ENCODE data around the gene EFEMP2.

Gene EFEMP2

DNA sequence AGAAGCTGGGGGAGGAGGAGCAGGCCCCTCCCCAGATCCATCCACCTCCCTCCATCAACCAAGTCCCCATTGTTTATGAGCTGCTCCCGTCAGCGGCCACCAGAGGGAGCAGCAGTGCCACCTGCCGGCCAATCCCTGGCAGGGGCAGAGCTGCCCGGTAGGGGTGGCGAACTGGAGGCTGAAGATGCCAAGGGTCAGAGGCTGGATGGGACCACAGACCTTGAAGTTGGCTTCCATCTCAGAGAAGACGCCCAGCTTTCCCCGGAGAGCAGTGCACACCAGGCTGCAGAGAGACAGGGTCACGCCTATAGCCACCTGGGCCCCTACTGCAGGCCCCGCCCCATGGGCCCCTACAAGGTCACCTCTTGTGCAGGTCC, 12.1 kb upstream of the EFEMP2 start:
- peak; percentile 86 for DNase-seq

DNA sequence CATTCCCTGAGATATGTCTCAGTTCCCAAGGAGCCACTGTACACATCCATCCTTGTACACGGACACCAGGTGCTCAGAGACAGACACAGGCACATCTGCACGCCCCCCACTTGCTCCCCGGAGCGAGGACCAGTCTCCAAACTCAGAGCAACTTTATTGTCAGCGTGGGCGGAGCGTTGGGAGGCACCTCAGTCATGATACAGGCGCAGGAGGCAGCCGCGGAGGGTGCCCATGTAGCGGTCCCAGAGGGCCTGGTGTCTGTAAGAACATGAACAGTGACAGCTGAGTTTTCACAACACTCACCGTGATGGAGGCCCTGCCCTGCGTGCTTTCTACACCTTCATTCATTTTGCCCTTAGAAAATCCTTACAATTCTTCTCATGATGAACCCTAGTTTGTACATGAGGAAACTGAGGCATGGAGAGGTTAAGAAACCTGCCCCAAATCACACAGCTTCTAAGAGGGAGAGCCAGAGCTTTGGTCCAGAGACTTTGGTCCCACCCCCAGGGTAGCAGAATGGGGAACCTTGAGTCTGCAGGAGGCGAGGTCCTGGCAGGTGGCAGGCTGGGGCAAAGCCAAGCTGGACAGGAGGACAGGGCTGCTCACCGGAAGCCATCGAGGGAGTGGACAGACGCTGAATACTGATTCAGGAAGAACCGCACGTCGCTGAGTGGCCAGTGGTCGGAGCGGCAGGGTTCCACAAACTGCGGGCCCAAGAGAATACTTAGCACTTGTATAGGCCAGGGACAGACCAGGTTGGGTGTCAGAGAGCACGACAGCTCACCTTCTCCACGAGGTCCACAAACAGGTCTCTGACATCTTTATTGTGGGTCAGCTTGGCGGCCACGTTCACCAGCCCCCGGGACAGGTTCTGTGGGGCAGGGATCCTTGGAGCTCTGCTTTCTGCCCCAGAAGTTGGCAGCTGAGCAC, 11.5 kb upstream of the EFEMP2 start:
- no peak for DNase-seq

DNA sequence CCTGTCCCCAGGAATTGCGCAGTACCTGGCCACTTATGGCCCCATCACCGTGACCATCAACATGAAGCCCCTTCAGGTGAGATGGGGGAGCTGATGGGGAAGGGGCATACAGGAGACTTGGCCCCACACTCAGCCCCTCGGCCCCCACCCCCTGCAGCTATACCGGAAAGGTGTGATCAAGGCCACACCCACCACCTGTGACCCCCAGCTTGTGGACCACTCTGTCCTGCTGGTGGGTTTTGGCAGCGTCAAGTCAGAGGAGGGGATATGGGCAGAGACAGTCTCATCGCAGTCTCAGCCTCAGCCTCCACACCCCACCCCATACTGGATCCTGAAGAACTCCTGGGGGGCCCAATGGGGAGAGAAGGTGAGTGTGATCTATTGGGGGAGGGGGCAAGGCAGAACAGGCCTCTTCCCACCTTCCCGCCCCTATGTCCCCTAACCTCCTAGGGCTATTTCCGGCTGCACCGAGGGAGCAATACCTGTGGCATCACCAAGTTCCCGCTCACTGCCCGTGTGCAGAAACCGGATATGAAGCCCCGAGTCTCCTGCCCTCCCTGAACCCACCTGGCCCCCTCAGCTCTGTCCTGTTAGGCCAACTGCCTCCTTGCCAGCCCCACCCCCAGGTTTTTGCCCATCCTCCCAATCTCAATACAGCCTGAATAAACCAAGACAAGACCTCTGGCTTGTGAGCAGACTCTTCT, 10.6 kb upstream of the EFEMP2 start:
- DNase-seq: no peak

DNA sequence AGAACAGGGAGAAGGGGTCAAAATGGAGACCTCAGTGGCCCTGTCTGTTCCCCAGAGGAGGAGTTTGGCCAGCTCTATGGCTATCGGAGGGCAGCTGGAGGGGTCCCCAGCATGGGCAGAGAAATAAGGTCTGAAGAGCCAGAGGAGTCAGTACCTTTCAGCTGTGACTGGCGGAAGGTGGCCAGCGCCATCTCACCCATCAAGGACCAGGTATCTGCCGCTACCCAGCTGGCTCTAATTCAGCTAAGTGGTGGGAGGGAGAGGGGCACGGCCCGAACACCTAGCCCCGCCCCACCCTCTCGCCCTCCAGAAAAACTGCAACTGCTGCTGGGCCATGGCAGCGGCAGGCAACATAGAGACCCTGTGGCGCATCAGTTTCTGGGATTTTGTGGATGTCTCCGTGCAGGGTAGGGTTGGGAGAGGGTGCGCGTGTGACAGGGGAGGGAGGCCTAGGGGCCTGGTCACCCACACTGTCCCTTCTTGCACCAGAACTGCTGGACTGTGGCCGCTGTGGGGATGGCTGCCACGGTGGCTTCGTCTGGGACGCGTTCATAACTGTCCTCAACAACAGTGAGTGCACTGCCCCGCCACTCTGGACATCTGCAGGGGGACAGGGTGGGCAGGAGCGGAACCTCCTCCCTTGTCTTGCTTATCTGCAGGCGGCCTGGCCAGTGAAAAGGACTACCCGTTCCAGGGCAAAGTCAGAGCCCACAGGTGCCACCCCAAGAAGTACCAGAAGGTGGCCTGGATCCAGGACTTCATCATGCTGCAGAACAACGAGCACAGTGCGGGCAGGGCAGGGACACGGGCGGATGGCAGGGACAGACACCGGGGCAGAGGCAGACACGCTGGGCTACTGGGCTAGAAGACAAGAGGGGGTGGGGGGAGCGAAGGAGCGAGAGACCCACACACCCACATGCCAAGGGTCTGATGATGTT, 9.8 kb upstream of the EFEMP2 start:
- no peak for DNase-seq

DNA sequence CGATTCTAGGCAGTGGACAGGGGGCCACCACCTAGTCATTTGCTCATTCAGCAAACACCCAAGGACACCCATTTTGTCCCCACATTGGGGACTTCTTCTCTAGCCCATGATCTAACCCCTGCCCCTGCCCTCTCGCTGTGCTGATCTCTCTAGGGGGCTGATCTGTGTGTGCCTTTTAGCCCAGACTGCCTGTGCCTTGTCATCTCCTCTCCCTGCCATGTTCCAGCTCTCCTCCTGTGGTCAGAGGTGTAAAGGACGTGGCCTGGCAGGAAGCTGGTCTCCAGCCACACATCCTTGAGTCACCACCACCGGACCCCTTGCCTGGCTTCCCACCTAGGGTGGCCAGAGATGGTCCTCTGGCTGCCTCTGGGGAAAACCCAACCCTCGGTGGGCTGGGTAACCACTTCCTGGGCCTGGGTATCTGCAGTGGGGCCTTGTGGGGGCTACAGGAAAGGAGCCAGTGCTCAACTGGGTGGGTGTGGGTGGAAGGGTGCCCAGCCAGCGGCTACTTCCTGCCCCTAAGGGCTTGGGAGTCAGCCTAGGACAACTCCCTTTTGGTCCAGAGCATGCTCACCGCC, 8.3 kb upstream of the EFEMP2 start:
- DNase-seq: no peak

DNA sequence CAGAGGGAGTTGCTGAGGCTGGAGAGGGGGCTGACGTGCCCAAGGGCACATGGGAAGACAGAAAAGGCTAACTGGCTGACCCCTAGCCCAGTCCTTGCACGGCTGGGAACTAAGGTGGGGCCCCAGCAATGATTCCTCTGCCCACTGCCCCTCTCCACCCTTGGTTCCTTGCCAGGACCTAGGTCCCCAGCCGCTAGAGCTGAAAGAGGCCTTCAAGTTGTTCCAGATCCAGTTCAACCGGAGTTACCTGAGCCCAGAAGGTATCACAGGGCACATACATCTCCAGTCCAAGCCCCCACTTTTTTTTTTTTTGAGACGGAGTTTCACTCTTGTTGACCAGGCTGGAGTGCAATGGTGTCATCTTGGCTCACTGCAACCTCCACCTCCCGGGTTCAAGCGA, 7.4 kb upstream of the EFEMP2 start:
- no peak for DNase-seq

DNA sequence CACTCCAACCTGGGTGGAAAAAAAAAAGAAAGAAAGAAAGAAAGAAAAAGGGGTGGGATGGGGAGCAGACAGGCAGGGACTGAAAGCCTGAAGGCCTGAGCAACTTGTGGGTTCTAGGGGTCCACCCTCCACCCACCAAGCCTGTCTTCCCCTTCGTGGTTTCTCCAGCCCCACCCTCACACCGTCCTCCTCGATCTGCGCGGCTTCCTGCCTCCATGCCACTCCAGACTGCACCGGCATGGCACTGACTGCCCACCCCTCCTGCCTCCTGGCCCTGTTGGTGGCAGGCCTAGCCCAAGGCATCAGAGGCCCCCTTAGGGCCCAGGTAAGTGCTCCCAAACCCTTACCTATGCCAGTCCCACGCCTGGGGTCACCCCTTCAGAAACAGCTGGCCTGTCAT, 7.0 kb upstream of the EFEMP2 start, which contains the start of gene CTSW:
Gene CTSW, plus strand, starts transcription at position 221 of the 400 bp plus-strand sequence. Its CDS starts 18 bp downstream, at position 239.
- DNase-seq: no peak

DNA sequence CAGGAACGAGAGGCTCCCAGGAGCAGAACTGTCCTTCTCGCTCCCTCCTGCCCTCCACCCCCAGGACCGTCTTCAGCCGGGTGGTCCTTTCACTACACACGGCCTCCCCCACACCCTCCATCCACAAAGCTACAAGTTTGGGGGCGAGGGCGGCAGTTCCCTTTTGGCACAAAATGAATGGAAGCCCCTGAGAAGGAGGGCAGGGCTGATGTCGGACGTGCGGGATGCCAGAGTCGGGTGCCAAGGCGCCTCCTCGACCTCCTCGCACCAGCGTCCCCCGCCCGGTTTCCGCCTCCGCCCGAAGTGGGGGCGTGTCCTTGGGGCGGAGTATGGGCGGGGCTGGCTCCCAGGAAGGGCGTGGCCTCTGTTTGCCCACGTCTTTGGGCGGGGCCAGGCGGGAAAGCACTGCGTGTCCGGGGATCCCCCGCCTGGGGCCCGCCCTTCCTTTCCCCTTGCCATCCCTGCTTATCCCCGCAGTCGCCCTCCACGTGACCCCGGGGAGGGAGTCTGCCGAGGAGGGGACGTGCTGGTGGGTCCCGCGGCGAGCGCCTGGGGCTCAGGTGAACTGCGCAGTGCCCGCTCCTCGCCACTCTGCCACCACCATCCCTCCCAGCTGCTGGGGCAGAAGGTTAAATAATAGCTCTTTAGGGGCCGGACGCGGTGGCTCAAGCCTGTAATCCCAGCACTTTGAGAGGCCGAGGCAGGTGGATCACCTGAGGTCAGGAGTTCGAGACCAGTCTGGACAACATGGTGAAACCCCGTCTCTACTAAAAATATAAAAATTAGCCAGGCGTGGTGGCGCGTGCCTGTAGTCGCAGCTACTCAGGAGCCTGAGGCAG, 937 bp upstream of the EFEMP2 start:
- DNase-seq: peak; percentile 98

DNA sequence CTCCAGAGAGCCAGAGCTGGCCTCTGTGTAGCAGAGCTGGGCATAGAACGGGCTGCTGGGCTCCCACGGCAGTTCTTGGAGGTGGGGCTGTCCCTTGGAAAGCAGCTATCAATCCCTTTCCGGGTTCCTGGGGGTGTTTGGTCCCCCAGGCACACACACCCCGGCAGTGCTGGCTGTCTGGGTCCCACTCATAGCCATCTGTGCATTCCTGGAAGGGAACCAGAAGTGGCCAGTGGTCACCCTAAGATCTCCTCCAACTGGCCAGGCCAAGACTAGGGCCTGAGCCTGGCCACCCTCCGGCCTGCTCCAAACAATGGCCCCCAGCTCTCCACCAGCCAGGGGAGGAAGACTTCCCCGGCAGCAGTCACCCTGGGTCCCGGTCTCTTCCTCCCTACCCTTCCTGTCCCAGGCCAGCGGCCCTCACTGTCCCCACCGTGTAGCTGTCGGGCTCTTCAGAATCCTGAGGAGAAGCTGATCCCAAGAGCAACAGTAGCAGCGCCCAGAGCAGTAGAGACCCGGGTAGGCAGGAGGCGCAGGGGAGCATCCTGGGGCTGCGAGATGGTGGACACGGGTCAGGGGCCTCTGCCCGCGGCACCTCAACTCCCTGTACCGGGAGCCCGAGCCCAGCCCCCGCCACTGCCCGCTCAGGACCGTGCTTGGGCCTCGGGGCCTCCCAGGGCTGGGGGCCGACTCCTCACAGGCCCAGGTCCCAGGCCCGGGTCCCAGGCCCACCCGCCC, 620 bp downstream of the EFEMP2 start:
- no peak for DNase-seq

DNA sequence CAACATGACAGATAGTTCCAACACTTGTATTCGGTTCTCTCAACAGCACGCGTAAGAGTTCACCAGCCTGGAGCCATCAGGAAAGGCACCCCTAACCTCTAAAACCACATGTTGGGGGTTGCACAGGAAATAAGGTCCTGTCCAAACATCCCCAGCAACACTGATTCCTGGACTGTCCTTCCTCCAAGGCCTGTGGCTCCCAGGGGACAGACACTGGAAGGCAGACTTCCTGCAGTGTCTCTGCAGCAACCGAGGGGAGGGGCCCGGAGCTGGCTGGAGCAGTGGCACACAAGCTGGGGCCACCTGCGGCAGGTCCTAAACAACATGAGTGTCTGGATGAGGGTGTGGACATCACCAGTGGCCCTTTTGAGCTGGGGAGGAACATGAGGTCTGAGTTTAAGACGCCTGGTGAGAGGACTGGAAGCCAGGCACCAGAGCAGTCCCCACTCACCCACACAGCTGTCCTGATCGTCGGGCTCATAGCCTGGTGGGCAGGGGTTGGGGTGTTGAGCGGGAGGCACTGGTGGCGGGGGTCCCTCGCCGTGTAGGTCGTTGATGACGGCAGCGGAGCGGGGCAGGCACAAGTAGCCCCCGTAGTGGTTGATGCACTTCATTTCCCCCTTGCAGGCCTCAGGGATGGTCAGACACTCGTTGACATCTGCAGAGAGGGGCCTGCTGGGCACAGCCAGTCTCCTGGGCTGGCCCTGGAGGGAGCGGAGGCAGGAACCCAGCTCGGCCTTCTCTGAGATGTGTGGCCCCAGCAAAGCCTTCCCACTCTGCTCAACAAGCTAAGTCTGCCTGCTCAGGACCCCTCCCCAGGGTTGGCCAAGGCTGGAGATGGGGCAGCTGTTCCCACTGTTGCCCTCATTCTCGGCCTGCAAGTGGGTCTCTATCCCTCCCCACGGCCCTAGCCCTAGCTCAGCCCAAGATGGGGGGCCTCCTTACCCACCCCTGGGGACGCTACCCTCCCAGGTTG, 1.6 kb downstream of the EFEMP2 start:
- DNase-seq: no peak

DNA sequence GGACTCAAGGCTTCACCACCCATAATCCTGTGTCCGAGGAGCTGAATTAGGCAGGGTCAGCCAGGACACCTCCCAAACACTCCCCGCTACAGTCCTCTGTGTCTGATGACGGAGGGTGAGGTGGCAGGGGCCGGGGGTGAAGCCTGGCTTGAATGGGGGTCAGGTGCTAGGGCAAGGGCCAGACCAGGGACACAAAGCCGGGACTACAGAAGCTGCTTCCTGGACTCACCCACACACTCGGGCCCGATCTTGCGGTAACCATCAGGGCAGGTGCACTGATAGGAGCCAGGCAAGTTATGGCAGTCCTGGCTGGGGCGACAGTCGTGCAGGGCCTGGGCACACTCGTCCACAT, 2.3 kb downstream of the EFEMP2 start:
- no peak for DNase-seq

DNA sequence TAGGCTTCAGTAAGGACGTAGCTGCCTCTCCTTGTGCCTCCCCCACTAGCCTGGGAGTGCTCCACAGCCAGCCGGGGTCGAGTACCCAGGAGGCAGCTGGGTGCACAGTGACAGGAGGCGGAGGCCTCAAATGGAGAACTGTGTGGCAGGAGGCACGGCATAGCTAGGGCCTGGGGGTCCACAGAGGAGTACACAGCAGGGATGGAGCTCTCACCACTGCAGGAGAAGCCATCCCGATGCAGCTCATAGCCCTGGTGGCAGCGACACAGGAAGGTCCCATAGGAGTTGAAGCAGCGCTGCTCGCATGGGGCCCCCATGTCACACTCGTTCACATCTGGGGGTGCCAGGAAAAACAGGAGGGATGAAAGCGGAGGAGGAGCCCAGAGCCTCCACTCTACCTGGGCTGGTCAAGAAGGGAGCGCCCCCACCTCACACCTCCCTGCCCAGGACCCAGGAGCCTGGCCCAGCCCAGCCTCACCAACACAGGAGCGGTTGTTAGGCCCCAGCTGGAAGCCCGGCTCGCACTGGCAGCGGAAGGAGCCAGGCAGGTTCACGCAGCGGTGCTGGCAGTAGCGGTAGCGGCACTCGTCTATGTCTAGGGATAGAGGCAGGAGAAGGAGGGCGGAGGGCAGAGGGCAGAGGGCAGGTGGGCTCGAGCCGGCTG, 2.8 kb downstream of the EFEMP2 start:
- DNase-seq: no peak

DNA sequence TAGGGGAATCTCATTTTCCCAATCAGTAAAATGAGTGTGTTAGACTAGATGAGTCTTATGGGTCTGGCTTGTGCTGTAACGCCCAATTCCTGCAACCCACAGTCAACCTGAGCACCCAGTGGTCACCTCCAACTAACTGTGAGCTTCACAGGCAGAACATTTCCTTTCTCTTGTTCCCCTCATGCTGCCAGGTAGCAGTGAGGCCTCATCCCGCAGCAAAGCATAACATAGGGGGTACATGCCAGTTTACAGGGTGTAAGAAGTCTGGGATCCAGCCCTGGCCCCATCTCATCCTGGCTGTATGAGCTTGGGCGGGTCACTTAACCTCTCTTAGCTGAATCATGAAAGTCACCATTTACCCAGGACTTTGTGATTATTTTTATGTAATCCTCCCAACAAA, 3.7 kb downstream of the EFEMP2 start:
- no peak for DNase-seq

DNA sequence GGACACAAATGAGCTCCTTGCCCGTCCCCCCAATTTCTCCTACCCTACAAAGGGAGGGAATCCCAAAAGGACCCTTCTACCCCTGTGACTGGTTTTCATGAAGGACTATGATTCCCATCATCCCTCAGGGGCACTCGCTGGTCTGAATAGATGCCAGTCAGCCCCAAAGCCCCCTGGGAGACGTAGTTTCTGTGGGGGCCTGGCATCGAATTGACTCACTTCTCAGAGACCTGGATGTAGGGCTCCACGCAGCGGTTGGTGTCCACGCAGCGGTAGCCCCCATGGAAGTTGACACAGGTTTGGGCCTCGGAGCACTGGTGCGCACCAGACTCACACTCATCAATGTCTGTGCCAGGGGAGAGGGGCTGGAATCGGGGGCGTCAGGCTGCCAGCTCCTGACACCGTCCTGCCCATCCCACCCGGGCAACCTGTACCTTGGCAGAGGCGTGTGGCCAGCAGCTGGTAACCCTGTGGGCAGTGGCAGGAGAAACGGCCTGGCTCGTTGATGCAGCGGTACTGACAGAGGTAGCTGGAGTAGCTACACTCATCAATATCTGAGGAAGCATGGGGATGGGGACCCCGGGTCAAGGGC, 4.4 kb downstream of the EFEMP2 start:
- no peak for DNase-seq

DNA sequence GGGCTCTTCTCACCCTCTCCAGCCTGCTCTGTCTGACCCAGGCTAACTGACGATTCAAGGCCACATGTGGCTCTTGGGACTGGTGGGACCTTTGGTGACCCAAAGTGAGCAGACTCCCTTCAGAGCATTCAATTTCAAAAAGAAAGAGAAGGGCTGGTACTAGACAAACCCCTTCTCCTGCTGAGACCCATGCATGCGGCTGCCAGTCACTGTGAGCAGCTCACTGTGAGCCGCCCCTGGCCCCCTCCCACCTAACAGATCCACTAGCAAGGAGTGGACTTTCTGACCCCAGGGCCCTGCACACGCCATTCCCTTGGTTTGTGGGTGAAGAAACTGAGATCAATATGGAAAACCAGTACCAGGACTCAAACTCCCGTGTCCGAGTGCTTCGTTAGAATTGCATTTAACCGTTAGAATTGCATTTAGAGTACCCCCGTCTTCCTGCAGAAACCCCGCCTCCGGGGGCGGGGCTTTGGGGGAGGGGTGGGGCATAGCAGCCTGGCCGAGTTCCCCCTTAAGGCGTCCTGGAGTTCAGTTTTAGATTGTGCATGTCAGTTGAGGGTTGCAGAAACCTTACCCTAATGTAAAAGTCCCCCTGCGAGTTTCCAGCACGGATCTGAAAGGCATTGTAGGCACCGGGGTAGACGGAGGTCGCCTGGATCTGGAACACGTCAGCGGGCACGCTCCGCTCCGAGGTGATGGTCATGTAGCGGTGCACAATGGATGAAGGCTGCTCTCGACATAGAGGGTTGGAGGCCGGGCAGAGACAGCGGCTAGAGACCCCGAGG, 5.1 kb downstream of the EFEMP2 start:
- no peak for DNase-seq

DNA sequence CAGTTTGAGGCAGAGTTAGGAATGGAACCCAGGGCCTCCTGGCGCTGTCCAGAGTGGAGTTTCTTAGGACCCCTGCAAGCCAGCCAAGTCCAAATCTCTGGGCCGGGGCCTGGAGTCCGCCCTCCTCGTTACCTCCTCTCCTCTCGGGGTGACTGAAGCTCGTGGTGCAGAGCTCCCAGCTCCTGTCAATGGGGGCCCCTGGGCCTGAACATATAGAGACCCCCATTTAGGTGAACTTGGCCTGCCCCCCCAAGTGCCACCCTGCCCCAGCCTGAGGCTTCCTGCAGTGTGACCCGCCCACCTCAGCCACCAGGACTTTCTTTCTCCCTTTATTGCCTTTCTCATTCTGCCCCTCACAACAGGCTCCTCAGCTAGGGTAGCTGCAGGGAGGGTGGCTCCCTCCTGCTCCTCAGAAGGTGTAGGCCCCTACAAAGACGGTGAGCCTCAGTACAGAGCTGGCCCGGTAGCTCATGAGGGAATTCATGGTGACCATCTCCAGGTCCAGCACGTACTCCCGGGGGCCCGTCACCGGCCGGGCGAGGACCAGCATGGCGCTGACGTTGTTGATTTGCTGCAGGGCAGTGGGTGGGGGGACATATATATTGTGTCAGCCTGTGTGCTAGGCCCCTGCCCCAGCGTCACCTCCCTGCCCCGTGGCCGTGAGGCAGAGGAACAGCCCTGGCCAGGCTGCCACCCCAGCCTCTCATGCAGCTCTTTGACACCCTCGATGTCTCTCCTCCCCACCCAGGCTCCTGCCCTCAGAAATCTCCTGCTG, 5.9 kb downstream of the EFEMP2 start:
- no peak for DNase-seq

DNA sequence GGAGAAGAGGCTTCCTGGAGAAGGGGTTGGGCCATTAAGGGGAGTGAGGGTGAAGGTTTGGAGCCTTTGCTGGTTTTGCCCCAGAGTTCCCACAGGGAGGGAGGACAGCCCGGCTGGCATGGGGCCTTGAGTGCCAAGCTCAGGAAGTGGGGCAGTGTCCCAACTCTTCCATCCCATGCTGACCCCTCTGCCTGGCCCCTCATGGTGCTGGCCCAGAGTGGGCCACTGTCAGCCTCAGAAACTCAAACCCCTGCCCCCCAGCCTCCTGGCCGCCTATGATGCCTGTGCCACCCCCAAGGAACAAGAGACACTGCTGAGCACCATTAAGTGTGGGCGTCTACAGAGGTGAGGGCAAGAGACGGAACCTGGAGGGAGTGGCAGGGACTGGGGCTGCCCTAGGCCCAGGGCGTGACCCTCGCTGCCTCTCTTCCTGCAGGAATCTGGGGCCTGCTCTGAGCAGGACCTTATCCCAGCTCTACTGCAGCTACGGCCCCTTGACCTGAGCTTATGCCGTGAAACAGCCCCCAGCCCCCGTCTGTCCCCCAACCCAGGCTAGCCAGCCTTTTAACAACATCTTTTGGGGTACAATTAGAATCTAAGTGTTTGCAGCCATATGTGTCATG, 6.9 kb downstream of the EFEMP2 start:
- DNase-seq: no peak
